HepG2 (cell line): Measurements from ENCODE around the gene STEAP2. TPM values are rescaled to one million over a fixed set of nuclear protein-coding genes. Genes with fewer than 3 reads are reported as not detected.

Source experiments
- HBP1 ChIP-seq: IDR thresholded peaks from 2 replicates; pipeline ENCODE4 v1.6.1; 2016; ENCODE audit warnings: low read depth, control low read depth
- HDAC2 ChIP-seq: sonication (generic); formaldehyde crosslinking; IDR thresholded peaks from 2 replicates; pipeline ENCODE4 v1.4.0; 2020; ENCODE audit warnings: missing genetic modification reagents
- HOXA5 ChIP-seq: sonication (generic); formaldehyde crosslinking; IDR thresholded peaks from 2 replicates; pipeline ENCODE4 v1.4.0; 2020; ENCODE audit warnings: missing genetic modification reagents
- PCBP2 ChIP-seq: fragments of 200-400 bp; formaldehyde crosslinking; optimal IDR thresholded peaks from 2 replicates; pipeline ENCODE3; 2018; ENCODE audit warnings: low read length, low read depth; ENCODE audit not compliant: poor library complexity, severe bottlenecking
- RCOR2 ChIP-seq: IDR thresholded peaks from 2 replicates; pipeline ENCODE4 v1.6.1; 2016; ENCODE audit warnings: missing biosample characterization, missing genetic modification reagents
- SATB2 ChIP-seq: sonication (generic); formaldehyde crosslinking; IDR thresholded peaks from 2 replicates; pipeline ENCODE4 v1.5.0; 2020; ENCODE audit warnings: missing genetic modification reagents
- SCMH1 ChIP-seq: sonication (generic); formaldehyde crosslinking; IDR thresholded peaks from 2 replicates; pipeline ENCODE4 v1.9.0; 2021; ENCODE audit warnings: missing genetic modification reagents, mild to moderate bottlenecking, borderline replicate concordance
- SNAI1 ChIP-seq: sonication (generic); formaldehyde crosslinking; IDR thresholded peaks from 2 replicates; pipeline ENCODE4 v1.5.0; 2020; ENCODE audit warnings: mild to moderate bottlenecking, missing genetic modification reagents, borderline replicate concordance
- ZBTB42 ChIP-seq: sonication (generic); formaldehyde crosslinking; IDR thresholded peaks from 2 replicates; pipeline ENCODE4 v1.5.0; 2020; ENCODE audit warnings: mild to moderate bottlenecking, missing genetic modification reagents
- ZNF224 ChIP-seq: sonication (generic); formaldehyde crosslinking; IDR thresholded peaks from 2 replicates; pipeline ENCODE4 v1.5.0; 2020; ENCODE audit warnings: mild to moderate bottlenecking, missing genetic modification reagents
- ZNF34 ChIP-seq: sonication (generic); formaldehyde crosslinking; IDR thresholded peaks from 2 replicates; pipeline ENCODE4 v1.4.0; 2020; ENCODE audit warnings: mild to moderate bottlenecking, missing genetic modification reagents, borderline replicate concordance
- ZNF512B ChIP-seq: sonication (generic); formaldehyde crosslinking; IDR thresholded peaks from 2 replicates; pipeline ENCODE4 v1.5.1; 2020; ENCODE audit warnings: missing genetic modification reagents, mild to moderate bottlenecking, borderline replicate concordance
- ZNF577 ChIP-seq: sonication (generic); formaldehyde crosslinking; IDR thresholded peaks from 2 replicates; pipeline ENCODE4 v1.4.0; 2020; ENCODE audit warnings: mild to moderate bottlenecking, low read depth, missing genetic modification reagents, borderline replicate concordance
- ZNF691 ChIP-seq: sonication (generic); formaldehyde crosslinking; IDR thresholded peaks from 2 replicates; pipeline ENCODE4 v1.4.0; 2020; ENCODE audit warnings: missing genetic modification reagents, low read depth, mild to moderate bottlenecking, borderline replicate concordance
- polyA plus RNA-seq, 8 experiments: library from polyadenylated mRNA; depleted of rRNA in 3 of 8; stranded (reverse) in 7 of 8; unstranded in 1 of 8; fragments of >200 nt; fragmentation: Illumina TruSeq in 4 of 8; extraction: Trizol in 4 of 8; gene quantifications; 2 replicates each; pipeline versions ENCODE4 v1.2.1 to v1.2.3, GENCODE V29; 2011 to 2016; ENCODE audit warnings: low read depth in 4 of 8, missing spikeins in 1 of 8, mixed read lengths in 1 of 8; ENCODE audit not compliant: insufficient read depth in 1 of 8
- total RNA-seq, 5 experiments: library from RNA; depleted of rRNA; stranded (reverse); fragments of >200 nt; fragmentation: Illumina TruSeq; extraction: Trizol; gene quantifications; 2 replicates each; pipeline ENCODE4 v1.2.3, GENCODE V29; 2016; ENCODE audit warnings: low read depth in 1 of 5
- TF ChIP-seq, protein P1 (sequence below): IDR thresholded peaks from 2 replicates; pipeline ENCODE4 v1.6.1; 2012; ENCODE audit warnings: low read length, improper control_type of control experiment
- TF ChIP-seq, protein P2 (sequence below): sonication (generic); formaldehyde crosslinking; IDR thresholded peaks from 2 replicates; pipeline ENCODE4 v1.4.0; 2020; ENCODE audit warnings: missing genetic modification reagents

STEAP2 gene
- total and polyA plus RNA-seq, 2 of the 13 experiments (the other 11 are each of a cell fraction or from before 2014, with no cell fraction given): 4.3 to 4.4 TPM

GRCh38 chr7:90244909-90245851 lies 33.6 kb downstream of the STEAP2 start, which contains the start of gene CFAP69 (continued):
- TF ChIP-seq SCMH1 (CRISPR knock-in tag) (no peak), ZNF512B (CRISPR knock-in tag) (no peak), ZNF34 (CRISPR knock-in tag) (0 out of 2 replicates have a peak, but pooled peaks have one; percentile 48), HBP1 (CRISPR knock-in tag) (no peak), ZBTB42 (CRISPR knock-in tag) (no peak), ZNF577 (CRISPR knock-in tag) (no peak), ZNF224 (CRISPR knock-in tag) (no peak), PCBP2 (no peak), RCOR2 (CRISPR knock-in tag) (no peak), ZNF691 (CRISPR knock-in tag) (no peak; the same call in 1 of the 2 replicates), HDAC2 (peak; percentile 84), SATB2 (no peak), HOXA5 (peak; percentile 49; the same call in 1 of the 2 replicates), SNAI1 (CRISPR knock-in tag) (peak; percentile 77; the same call in 1 of the 2 replicates)
- TF ChIP-seq, protein P1, sequence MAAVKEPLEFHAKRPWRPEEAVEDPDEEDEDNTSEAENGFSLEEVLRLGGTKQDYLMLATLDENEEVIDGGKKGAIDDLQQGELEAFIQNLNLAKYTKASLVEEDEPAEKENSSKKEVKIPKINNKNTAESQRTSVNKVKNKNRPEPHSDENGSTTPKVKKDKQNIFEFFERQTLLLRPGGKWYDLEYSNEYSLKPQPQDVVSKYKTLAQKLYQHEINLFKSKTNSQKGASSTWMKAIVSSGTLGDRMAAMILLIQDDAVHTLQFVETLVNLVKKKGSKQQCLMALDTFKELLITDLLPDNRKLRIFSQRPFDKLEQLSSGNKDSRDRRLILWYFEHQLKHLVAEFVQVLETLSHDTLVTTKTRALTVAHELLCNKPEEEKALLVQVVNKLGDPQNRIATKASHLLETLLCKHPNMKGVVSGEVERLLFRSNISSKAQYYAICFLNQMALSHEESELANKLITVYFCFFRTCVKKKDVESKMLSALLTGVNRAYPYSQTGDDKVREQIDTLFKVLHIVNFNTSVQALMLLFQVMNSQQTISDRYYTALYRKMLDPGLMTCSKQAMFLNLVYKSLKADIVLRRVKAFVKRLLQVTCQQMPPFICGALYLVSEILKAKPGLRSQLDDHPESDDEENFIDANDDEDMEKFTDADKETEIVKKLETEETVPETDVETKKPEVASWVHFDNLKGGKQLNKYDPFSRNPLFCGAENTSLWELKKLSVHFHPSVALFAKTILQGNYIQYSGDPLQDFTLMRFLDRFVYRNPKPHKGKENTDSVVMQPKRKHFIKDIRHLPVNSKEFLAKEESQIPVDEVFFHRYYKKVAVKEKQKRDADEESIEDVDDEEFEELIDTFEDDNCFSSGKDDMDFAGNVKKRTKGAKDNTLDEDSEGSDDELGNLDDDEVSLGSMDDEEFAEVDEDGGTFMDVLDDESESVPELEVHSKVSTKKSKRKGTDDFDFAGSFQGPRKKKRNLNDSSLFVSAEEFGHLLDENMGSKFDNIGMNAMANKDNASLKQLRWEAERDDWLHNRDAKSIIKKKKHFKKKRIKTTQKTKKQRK: no peak
- TF ChIP-seq, protein P2, sequence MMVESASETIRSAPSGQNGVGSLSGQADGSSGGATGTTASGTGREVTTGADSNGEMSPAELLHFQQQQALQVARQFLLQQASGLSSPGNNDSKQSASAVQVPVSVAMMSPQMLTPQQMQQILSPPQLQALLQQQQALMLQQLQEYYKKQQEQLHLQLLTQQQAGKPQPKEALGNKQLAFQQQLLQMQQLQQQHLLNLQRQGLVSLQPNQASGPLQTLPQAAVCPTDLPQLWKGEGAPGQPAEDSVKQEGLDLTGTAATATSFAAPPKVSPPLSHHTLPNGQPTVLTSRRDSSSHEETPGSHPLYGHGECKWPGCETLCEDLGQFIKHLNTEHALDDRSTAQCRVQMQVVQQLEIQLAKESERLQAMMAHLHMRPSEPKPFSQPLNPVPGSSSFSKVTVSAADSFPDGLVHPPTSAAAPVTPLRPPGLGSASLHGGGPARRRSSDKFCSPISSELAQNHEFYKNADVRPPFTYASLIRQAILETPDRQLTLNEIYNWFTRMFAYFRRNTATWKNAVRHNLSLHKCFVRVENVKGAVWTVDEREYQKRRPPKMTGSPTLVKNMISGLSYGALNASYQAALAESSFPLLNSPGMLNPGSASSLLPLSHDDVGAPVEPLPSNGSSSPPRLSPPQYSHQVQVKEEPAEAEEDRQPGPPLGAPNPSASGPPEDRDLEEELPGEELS (CRISPR knock-in tag): no peak
